Medulla oblongata (tissue), 1 donor: Measurements from ENCODE around the gene TTC39C.

Experiments used
- DNase-seq: peaks from one replicate; pipeline ENCODE4 v3.0.0-alpha.2; 2015; ENCODE audit errors: extremely low spot score

The TTC39C gene

DNA sequence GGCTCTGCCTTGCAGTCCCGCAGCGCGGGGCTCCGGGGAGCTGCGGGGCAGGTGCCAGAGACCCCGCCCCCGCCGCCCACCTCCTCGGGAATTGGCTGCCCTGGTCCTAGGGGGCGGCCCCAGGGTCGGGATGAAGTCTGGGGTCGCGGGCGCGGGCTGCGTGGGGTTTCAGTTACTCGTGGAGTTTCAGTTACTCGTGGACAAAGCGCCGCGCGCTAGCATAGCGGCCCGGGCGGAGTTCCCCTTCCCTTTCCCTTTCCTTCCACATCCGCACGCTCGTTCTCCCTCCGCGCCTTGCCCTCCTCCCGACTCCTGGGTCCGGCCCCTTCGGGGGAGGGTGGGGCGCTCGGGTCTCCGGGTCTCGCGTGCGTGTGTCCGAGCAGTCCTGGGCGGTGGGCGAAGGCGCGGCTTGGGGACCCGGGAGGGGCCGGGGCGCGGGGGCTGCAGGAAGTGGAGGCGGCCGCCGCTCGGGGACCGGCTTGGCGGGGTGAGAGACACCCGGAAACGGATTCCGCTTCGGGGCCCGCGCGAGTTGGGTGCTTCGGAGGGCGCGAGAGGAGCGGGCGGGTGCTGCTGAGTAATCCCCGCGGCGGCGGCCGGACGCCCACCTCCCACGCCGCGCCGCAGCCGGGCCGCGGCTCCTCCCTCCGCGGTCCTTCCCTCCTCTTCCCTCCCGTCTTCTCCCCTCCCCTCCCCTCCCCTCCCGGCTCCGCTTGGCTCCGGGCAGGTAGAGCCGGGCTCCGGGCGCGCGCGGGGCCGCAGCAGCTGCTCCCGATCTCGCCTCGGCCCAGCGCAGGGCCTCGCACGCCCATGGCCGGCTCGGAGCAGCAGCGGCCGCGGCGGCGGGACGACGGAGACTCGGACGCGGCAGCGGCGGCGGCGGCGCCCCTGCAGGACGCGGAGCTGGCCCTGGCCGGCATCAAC, at the start of gene TTC39C:
TSS of gene TTC39C (plus strand) at position 693 of the 924 bp plus-strand sequence. CDS start at position 811, 118 bp downstream.
- DNase-seq: peak; percentile 19

DNA sequence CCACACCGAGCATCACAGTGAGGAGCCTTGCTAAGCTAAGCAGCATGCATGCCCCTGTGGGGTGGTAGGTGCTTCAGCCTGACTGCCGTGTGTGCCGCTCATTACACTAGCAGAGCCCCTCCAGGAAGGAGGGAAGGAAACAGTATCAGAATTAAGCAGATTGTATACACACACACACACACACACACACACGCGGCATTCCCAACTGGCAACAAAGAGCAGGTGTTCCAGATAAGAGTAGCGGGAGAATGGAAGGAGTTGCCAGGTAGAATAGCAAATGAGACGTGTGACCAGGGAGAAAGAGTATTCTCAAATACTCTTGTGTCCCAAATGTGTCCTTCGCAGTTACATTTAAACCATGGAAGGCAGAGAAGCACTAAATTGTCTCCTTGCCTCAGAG, 47.6 kb upstream of the TTC39C start:
- DNase-seq: no peak

DNA sequence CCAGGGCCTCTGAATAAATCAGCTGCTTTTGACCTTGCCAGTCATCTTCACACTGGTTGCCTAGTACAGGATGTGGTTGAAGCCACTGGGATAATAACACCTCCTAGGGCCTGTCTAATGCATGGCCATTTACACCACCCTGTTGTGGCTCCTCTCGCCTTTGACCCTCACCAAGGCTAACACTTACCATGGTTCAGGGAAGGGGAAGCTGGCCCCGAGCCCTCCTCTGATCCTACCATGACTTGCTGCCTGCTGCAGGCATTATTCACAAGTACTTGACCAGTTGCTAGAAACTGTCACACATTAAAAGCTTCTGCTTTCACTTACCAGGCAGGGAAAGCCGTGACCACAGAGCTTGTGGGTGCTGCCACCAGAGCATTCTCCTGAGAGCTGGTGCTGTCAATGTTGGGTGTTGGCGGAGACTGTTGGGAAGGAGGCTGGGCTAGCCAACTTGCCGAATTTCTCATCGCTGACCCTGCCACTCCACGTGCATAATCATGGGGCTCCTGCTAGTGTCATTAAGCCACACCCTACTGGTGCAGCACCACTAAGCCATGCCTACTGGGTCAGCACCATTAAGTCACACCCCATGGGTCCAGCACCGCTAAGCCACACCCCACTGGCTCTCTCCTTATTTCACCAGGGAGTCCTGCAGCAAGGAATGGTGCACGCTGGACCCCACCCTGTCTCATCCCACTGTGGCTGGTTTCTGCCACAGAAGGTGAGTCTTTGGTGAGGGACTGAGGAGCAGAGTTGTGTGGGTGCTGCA, 47.0 kb upstream of the TTC39C start:
- DNase-seq: no peak

DNA sequence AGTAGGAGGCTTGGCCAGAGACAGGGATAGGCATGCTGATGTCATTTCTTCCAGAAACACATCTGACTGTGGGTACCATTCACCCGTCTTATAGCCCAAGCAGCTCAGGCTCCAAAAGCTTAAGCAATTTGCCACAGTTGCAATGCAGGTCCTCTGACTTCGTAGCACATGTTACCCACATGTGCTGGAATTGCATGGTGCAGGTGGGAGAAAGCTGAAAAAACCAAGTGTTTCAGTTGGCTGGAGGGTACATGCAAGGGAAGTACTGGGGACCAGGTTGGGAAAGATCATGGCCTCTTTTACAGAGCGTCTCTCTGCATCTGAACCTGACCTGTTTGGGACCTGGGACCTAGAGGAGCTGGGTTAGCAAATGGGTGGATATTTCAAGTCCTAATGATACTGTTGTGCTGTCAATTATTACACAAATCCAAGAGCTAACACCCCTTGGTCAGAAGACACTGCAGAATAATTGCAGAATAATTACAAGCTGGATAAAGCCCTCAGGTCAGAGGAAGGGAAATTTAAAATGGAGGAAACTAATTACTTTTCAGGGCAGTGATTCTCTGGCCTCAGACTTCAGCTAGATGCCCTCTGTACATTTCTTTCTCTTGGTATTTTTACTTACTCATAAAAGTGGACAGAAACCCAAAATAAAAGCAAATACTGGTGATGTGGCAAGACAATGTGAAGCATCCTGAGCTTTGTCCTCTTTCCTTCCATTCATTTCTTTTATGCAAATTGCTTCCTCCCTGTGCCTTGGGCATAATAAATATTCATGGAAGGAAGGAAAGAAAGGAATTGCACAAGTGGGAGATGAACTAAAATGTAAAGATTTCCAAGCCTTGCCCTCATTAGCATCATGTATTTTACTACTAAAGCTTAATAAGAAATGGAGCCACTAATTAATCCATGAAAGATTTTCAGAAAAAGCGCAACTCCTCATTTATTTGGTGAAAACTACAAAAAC, 45.6 kb upstream of the TTC39C start:
- no peak for DNase-seq

DNA sequence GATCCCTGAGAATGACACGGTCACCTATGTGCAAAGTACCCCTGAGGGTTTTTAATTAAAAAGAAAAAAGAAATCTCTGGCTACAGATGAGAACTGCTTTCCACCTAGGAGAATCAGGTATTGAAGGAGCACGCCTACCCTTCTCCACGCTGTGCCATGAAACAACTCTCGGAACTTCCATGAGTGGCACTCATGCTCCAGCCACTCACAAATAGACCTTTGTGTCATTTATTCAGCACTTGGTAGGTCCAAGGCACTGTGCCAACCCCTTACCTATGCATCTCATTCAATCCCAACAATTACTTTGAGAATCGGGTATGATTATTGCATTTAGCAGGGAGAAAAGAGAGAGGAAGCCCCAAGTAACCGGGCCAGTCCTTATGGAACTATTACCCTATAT, 44.9 kb upstream of the TTC39C start:
- DNase-seq: no peak

DNA sequence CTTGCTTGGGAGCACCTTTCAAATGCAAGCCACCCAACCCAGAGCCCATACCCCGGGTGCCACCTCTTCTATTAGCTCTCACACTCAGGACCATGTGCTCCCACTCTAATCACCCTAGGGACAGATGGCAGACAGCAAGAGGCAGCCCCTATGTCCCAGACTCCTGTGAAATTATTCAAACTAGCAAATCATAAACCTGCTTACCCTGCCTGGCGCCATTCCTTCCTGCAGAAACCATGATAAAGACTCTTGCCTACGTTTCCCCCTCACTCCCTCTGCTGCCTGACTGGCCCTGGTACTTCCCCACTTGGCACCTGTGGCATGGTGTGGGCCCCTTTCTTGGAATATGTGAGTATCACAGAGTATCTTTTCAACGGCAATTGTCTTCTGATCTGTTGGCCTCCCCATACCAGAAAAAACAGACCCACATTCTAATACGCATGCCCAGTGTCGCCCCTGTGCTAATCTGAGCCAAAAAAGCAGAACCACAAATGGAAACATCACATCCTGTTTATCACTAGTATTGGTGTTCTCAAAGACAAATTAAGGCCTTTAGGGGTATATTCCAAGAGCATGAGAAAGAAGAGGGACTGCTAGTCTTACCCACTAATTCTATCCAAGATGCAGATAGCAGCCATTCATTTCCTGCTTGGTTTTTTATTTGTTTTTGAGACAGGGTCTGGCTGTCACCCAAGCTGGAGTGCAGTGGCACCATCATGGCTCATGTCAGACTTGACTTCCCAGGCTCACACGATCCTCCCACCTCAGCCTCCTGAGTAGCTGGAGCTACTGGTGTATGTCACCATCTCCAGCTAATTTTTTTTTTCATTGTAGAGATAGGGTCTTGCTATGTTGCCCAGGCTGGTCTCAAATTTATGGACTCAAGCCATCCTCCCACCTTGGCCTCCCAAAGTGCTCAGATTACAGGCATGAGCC, 44.1 kb upstream of the TTC39C start:
- no peak for DNase-seq

DNA sequence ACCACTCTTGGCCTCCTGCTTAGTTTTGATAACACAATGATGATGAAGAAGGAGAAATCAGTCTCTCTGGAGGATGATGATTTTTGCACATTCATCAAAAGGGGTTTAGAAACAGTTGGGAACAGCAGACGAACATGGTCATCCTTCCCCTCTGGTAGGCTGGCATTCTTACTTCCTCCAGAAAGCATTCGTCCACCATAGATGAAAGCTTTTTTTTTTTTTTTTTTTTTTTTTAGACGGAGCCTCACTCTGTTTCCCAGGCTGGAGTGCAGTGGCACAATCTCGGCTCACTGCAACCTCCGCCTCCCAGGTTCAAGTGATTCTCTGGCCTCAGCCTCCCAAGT, 43.5 kb upstream of the TTC39C start:
- no peak for DNase-seq

DNA sequence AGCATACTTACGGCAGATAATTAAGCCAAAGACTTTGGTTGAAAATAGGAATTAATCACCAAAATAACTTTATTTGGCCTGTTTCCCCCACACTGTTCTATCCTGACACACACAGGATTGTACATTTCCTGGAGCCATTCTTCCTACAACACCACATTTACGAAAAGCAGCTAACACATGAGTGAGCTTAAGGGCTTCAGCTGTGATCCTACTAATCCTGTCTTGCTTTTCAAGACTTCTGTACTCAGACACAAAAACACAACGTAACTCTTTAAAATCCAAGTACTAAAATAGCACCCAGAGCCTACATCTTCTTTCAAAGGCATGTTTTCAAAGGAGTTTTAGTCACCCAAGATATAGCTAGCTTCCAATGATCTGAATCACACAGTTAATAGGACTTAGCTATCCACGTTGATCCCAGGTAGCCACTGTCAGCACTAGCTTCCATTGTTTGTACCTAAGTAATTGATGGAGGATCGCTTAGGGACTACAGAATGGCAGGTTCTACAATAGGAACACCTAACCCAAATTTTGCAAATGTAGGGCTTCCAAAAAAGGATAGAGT, 42.8 kb upstream of the TTC39C start:
- DNase-seq: no peak

DNA sequence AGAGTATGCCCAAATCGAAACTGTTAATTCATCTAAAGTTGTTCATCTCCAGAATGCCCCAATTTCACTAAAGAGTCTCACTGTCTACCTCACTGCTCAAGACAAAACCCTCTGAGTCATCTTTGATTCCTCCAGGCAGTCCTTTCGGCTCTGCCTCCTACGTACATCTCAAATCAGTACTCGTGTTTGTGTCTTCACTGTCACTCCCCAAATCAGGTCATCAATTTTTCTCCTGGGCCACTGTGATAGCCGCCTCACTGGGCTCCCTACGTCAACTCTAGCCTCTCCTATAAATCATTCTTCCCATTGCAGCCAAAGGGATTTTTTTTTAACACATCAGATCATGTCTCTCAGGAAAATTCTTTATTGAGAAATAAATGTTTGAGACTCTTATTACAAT, 42.1 kb upstream of the TTC39C start:
- no peak for DNase-seq

DNA sequence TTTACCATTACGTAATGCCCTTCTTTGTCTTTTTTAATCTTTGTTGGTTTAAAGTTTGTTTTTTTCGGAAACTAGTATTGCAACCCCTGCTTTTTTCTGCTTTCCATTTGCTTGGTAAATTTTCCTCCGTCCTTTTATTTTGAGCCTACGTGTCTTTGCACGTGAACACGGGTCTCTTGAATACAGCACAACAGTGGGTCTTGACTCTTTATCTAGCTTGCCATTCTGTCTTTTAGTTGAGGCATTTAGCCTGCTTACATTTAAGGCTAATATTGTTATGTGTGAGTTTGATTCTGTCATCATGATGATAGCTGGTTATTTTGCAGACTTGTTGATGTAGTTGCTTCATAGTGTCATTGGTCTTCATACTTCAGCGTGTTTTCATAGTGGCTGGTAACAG, 37.5 kb upstream of the TTC39C start:
- no peak for DNase-seq

DNA sequence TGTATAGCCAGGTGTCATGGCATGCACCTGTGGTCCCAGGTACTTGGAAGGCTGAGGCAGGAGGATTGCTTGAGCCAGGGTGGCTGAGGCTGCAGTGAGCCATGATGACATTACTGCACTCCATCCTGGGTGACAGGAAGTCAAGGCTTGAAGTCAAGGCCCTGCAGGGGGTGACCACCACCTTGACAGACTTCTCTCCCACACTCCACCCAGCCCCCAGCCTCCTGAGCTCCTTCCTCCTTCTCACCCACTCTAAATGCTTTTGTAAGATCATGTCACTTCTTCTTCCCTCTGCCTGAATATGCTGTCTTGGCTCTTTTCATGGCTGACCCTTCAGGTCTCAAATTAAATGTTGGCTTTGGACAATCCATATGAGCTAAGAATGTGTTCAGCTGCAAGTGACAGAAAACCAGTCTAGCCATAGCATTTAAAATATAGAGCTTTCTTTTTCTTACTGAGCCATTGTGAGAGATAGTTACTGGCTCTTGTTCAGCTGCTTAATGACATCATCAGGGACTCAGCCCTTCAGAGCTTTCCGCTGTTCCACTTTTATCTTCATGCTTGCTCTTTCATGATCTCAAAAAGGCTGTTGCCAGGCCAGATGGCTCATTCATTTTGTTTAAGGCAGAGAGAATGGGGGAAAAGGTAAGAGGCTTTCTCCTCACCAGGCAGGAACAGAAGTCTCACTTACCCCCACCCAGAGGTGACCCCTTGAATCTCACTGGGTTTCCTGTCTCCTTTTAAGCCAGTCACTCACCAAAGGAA, 36.7 kb upstream of the TTC39C start:
- no peak for DNase-seq

DNA sequence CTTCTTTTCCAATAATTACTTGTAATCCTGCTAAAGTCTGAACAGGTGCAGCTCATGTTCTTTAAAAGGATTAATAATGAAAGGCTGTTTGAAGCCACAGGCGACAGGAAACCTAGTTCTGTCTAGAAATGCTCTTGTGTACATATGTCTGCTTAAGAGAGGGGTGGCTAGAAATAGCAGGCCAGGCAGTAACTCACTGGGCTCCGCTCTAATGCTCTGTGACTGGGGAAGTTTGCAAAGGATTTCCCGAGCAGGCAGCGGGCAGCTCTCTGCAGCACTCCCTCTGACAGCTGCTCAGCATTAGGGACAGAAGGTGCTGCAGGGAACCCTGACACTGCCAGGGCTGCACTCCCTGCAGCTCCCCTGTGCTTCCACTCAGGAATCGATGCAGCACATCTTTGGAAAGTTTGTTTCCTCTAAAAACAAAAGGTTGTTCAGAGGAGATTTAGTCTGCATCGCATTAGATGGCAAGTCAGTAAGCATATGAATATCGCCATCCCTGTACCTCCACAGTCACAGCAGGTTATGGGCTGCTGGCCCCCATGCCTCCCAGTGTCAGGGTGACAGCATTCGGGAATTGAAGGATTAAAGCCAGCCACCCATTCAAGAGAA, 33.1 kb upstream of the TTC39C start:
- DNase-seq: no peak

DNA sequence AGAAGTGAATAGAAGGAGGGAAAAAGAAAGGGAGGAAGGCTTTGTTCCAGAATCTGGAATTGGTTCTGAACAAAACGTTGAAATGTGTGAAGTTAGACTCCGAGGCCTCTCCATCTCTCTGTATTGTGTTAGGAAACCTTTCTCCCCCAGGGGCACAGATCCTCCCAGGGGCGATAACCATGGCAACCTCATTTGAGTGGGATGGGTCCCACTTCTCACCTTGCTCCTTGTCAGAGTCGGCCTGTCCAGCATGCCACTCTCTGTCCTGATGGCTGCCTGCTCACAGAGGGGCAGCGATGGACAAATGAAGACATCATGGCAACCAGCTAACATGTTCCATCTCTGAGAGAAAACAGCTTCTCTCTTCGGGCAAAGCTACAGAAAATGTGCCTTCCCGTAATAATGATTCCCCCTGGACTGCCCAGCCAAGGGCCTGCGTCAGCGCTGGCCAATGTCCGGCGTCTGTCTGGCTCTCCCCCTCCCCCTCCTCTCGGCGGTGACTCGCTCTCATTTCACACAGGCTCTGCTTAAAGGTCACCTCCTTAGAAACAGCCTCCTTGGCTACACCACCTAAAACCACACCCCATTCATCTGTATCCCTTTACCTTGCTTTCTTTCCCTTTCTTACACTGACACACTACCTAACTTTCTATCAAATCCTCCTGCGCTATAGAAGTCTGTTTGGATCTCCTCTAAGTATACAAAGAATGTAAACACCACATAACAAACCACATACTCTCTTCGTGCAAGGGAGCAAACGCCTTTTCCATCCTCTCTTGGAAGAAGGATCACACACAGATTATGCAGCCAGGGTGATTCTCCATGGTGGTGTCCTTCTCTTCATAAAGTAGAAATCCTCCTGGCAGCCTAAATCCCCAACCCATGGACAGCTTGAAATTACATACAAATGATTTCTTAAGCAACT, 32.1 kb upstream of the TTC39C start:
- peak; percentile 60 for DNase-seq

DNA sequence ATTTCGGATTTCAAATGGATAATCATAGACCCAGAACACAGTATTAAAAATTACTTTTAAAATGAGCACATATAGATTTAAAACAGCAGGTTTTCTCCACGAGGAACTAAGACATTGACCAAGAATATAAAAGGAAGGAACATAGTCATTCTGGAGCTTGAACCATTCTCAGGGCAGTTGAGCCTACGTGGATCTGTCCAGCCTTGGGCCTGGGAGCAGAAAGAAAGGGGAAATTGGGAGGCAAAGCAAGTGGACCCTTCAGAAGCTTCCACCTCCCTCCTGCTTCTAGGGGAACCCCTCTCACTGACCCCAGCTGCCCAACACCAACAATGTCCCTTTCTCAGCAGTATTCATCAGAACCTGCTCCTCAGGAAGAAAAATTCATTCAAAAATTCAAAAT, 31.4 kb upstream of the TTC39C start:
- DNase-seq: no peak

DNA sequence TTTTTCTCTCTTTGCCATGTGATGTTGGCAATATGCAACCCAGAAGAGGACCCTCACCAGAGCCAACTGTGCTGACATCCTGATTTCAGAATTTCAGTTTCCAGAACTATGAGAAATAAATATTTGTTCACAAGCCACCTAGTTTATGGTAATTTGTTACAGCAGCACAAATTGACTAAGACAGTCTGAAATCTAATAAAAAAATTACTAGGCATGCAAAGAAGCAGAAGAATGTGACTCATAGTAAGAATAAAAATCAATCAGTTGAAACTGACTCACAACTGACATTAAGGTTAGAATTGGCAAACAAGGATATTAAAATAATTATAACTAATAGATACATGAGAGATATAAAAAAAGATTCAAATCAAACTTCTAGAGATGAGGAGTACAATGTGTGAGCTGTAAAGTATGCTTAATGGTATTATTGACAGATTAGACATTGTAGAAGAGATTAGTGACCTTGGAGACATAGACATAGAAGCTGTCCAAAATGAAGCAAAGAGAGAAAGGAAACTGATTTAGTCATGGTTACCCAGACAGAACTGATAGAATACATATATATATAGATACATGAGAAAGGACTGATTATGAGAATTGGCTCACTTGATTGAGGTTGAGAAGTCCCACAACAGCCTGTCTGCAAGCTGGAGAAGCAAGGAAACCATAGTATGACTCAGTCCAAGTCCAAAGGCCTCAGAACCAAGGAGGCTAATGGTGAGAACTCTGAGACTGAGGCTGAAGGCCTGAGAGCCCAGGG, 27.8 kb upstream of the TTC39C start:
- DNase-seq: no peak

DNA sequence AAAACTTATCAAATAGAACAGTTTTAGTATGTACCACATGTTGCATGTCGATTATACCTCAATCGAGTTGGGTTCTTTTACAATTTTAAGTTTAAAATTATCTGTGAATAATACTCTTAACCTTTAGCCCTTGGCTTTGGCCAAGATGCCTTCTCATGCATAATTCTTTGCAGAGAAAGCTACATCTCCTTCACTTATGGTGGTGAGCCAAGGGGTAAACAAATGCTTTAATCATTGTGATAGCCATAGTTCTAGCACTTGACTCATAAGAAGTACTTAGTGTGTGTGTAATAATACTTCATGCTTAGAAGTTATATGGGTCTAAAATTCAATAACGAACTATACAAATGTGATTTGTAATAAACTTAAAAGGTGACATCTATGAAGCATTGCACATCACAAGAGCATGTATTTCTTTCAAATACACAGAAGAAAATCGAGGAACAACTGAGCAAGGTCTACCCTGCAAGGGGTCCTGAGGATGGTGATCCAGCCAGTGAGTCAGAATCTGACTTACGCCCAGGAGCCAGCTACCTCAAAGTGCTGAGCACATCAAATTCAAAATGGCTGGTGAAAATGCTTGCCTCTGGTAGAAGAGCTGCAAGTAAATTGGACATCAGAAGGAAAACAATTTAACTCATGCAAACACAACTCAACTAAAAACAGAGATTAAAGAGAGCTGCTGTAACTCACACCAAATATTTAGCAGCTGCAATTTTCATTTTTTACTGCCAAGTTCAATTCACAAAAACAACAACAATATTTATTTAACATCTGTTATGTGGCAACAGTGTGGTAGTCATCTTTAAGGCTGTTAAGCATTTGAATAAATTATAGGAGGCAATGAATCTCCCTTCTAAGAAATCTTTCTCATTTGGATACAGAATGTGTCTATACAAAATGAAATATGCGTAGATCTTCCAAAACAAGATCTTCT, 23.8 kb upstream of the TTC39C start:
- no peak for DNase-seq
